CD14-positive monocyte (primary cell): ENCODE measurements around the gene ADAMTSL2. TPM values are rescaled to one million over a fixed set of nuclear protein-coding genes. Genes with fewer than 3 reads are reported as not detected.
A peak's percentile ranks its signal among the peaks of the same experiment; 100 is the strongest.

Experiments used
- DNase-seq, 3 donors: peaks; one replicate each; pipeline ENCODE4 v3.0.0-alpha.2; 2011 to 2022
- H2AFZ ChIP-seq: 2 replicates; pipeline ENCODE4 v1.6.0; 2012; ENCODE audit warnings: mild to moderate bottlenecking, low read depth, low read length, inconsistent platforms; ENCODE audit not compliant: insufficient read depth, poor library complexity, severe bottlenecking
- H3K27ac ChIP-seq, 2 donors: 1 replicate in 1 of 2; 2 replicates in 1 of 2; pipeline ENCODE4 v1.5.1; 2012 to 2013; ENCODE audit warnings: low read length in 2 of 2, control low read depth in 1 of 2, inconsistent platforms in 1 of 2, low read depth in 1 of 2, mild to moderate bottlenecking in 1 of 2
- H3K27me3 ChIP-seq, 2 donors: one replicate each; pipeline versions ENCODE4 v1.6.0 to v1.6.1; 2011 to 2013; ENCODE audit warnings: low read length in 2 of 2; ENCODE audit not compliant: control insufficient read depth in 2 of 2, insufficient read depth in 2 of 2
- H3K36me3 ChIP-seq, 2 donors: replicated peaks in 1 of 2; 1 replicate in 1 of 2; 2 replicates in 1 of 2; pipeline versions ENCODE4 v1.5.1 to v1.6.1; 2012 to 2013; ENCODE audit warnings: low read length in 2 of 2, control low read depth in 1 of 2, inconsistent platforms in 1 of 2, mild to moderate bottlenecking in 1 of 2; ENCODE audit not compliant: insufficient read depth in 2 of 2, control insufficient read depth in 1 of 2
- H3K4me1 ChIP-seq, 2 donors: 1 replicate in 1 of 2; 2 replicates in 1 of 2; pipeline versions ENCODE4 v1.5.1 to v1.6.1; 2012 to 2013; ENCODE audit warnings: low read length in 2 of 2, control low read depth in 1 of 2, inconsistent platforms in 1 of 2, mild to moderate bottlenecking in 1 of 2, moderate library complexity in 1 of 2; ENCODE audit not compliant: insufficient read depth in 2 of 2, control insufficient read depth in 1 of 2
- H3K4me2 ChIP-seq: replicated peaks from 2 replicates; pipeline ENCODE3; 2012; ENCODE audit warnings: low read length, moderate library complexity, mild to moderate bottlenecking; ENCODE audit not compliant: poor library complexity, severe bottlenecking; ENCODE audit errors: extremely low read depth
- H3K4me3 ChIP-seq, 3 experiments: fragments of 200-600 bp in 1 of 3; sonication (generic) in 1 of 3; replicated peaks in 1 of 3; 1 replicate in 2 of 3; 2 replicates in 1 of 3; pipeline ENCODE4 v1.5.1; 2011 to 2013; ENCODE audit warnings: low read length in 3 of 3, mild to moderate bottlenecking in 3 of 3, control low read depth in 2 of 3, low read depth in 2 of 3, inconsistent platforms in 1 of 3, moderate library complexity in 1 of 3
- H3K79me2 ChIP-seq: 2 replicates; pipeline ENCODE4 v1.6.0; 2012; ENCODE audit warnings: mild to moderate bottlenecking, control low read depth, inconsistent platforms, low read length, moderate library complexity; ENCODE audit not compliant: insufficient read depth
- H3K9ac ChIP-seq: 2 replicates; pipeline ENCODE4 v1.6.0; 2017; ENCODE audit warnings: low read length, mild to moderate bottlenecking; ENCODE audit not compliant: insufficient read depth, poor library complexity, severe bottlenecking
- H3K9me3 ChIP-seq, 2 donors: replicated peaks in 1 of 2; 1 replicate in 1 of 2; 2 replicates in 1 of 2; pipeline versions ENCODE4 v1.5.1 to v1.6.1; 2012 to 2013; ENCODE audit warnings: low read length in 2 of 2, control low read depth in 1 of 2; ENCODE audit not compliant: control insufficient read depth in 1 of 2, insufficient read depth in 1 of 2
- H4K20me1 ChIP-seq: 2 replicates; pipeline ENCODE4 v1.6.0; 2012; ENCODE audit warnings: mild to moderate bottlenecking, low read length, control low read depth, moderate library complexity; ENCODE audit not compliant: insufficient read depth
- H3K27ac Mint-ChIP-seq, 7 donors: one replicate each; pipeline ENCODE4 v1.8.0; 2020; ENCODE audit warnings: mild to moderate bottlenecking in 7 of 7, mixed read lengths in 7 of 7, moderate library complexity in 6 of 7, inconsistent platforms in 2 of 7
- H3K27me3 Mint-ChIP-seq, 3 donors: one replicate each; pipeline ENCODE4 v1.8.0; 2021 to 2022; ENCODE audit warnings: low read depth in 3 of 3, mild to moderate bottlenecking in 3 of 3, mixed read lengths in 3 of 3, moderate library complexity in 3 of 3, inconsistent platforms in 1 of 3
- H3K36me3 Mint-ChIP-seq, 2 donors: one replicate each; pipeline ENCODE4 v1.8.0; 2020; ENCODE audit warnings: mixed read lengths in 2 of 2, inconsistent platforms in 1 of 2, mild to moderate bottlenecking in 1 of 2
- H3K4me1 Mint-ChIP-seq: one replicate; pipeline ENCODE4 v1.8.0; 2020; ENCODE audit warnings: mild to moderate bottlenecking, mixed read lengths
- H3K4me3 Mint-ChIP-seq, 2 donors: one replicate each; pipeline ENCODE4 v1.8.0; 2020; ENCODE audit warnings: mild to moderate bottlenecking in 2 of 2, mixed read lengths in 2 of 2, moderate library complexity in 1 of 2
- H3K9me3 Mint-ChIP-seq, 7 donors: one replicate each; pipeline ENCODE4 v1.8.0; 2020 to 2022; ENCODE audit warnings: mixed read lengths in 7 of 7, mild to moderate bottlenecking in 6 of 7, moderate library complexity in 6 of 7, inconsistent platforms in 2 of 7
- WGBS: methylation state at CpG from one replicate; pipeline ENCODE4 v1.1.5; 2013; ENCODE audit warnings: missing lambda C conversion rate; ENCODE audit not compliant: insufficient coverage; 5-methylcytosine and 5-hydroxymethylcytosine counted together
- intact Hi-C, 2 donors: fragments of 100-400 bp; cut with micrococcal nuclease; formaldehyde crosslinking; loops; one replicate each; pipeline versions ENCODE4 v1.15.0 to v1.15.1; 2023
- polyA plus RNA-seq, 3 donors: library from polyadenylated mRNA; depleted of rRNA in 1 of 3; unstranded in 2 of 3; stranded (reverse) in 1 of 3; fragments of 300-500 nt in 2 of 3; fragments of >200 nt in 1 of 3; fragmentation: Illumina TruSeq in 2 of 3; gene quantifications; 1 replicate in 2 of 3; 2 replicates in 1 of 3; pipeline ENCODE4 v1.2.3, GENCODE V29; 2012 to 2021
- TF ChIP-seq, protein P1 (sequence below): fragments of 200-600 bp; IDR thresholded peaks from one replicate; pipeline ENCODE4 v1.8.0; 2022; ENCODE audit warnings: antibody characterized with exemption, mild to moderate bottlenecking

ADAMTSL2 gene
- polyA plus RNA-seq, 3 donors, result 0.08 TPM; not detected in 2

DNA sequence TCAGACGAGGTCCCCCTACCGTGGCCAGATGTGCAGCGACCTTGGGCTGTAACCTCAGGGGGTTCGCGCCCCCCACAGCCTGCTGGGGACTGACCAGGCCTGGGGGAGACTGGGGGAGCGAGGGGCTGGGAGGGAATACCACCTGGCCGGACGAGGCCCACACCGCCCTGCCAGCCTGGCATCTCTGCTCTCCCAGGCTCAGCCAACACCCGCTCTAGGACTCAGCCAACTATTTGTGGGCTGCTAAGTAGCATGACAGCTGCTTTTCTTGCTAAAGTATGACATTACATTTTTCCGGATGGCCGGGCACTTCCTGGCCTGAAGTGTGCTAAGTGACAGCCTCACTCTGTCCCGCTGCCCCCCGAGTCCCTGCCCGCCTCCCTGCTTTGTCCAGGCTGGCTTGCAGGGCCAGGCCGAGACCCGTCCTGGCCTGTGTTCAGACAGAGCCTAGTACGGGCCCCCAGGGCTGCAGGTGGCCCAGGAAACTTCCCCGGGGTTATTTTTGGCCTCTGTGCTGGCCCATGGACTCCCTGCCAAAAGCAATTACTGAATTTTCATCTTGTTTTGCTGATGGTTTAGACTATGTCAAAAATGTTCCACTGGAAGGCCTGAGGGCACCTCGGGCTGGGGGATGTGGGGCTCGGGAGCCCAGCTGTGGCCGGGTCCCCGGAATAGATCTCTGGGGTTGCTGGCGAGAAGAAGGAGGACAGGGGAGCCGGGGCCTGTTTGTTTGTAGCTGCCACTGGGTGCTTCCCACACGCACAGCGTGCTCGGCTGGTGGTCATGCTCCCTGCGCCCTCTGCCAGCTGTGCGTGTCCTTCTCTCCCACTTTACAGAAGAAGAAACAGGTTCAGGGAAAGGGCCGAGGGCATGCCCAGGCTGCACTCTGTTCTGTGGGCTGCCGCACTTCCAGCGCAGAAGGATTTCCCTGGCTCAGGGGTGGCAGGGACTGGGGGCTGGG, 42.2 kb upstream of the ADAMTSL2 start:
- H2AFZ ChIP-seq, result no peak overlapping the region
- no peaks in the 10 kb centered on the region for H3K36me3 ChIP-seq
- no peak overlapping the region for H3K4me3 Mint-ChIP-seq
- H3K27ac Mint-ChIP-seq, result no peak overlapping the region
- H3K4me1 Mint-ChIP-seq, result no peaks in the 10 kb centered on the region
- no peak overlapping the region for H3K27ac ChIP-seq
- H3K4me2 ChIP-seq, result no peak overlapping the region
- WGBS, result 89% methylated on average over 31 of the region's 33 CpGs
- H3K9me3 Mint-ChIP-seq, result no peaks in the 10 kb centered on the region
- no peaks in the 10 kb centered on the region for H3K27me3 ChIP-seq
- H3K79me2 ChIP-seq, result no peaks in the 10 kb centered on the region
- no peak for DNase-seq
- no peaks in the 10 kb centered on the region for H4K20me1 ChIP-seq
- intact Hi-C loops, result no loop called here
- H3K36me3 Mint-ChIP-seq, result no peaks in the 10 kb centered on the region
- peaks cover 3 to 6% (median 5%) of the 10 kb centered on the region in 3 donors for H3K27me3 Mint-ChIP-seq
- no peaks in the 10 kb centered on the region for H3K9me3 ChIP-seq
- no peak overlapping the region for H3K9ac ChIP-seq
- no peak overlapping the region for H3K4me3 ChIP-seq
- H3K4me1 ChIP-seq, result no peaks in the 10 kb centered on the region
- TF ChIP-seq, protein P1, sequence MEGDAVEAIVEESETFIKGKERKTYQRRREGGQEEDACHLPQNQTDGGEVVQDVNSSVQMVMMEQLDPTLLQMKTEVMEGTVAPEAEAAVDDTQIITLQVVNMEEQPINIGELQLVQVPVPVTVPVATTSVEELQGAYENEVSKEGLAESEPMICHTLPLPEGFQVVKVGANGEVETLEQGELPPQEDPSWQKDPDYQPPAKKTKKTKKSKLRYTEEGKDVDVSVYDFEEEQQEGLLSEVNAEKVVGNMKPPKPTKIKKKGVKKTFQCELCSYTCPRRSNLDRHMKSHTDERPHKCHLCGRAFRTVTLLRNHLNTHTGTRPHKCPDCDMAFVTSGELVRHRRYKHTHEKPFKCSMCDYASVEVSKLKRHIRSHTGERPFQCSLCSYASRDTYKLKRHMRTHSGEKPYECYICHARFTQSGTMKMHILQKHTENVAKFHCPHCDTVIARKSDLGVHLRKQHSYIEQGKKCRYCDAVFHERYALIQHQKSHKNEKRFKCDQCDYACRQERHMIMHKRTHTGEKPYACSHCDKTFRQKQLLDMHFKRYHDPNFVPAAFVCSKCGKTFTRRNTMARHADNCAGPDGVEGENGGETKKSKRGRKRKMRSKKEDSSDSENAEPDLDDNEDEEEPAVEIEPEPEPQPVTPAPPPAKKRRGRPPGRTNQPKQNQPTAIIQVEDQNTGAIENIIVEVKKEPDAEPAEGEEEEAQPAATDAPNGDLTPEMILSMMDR, result no peak

DNA sequence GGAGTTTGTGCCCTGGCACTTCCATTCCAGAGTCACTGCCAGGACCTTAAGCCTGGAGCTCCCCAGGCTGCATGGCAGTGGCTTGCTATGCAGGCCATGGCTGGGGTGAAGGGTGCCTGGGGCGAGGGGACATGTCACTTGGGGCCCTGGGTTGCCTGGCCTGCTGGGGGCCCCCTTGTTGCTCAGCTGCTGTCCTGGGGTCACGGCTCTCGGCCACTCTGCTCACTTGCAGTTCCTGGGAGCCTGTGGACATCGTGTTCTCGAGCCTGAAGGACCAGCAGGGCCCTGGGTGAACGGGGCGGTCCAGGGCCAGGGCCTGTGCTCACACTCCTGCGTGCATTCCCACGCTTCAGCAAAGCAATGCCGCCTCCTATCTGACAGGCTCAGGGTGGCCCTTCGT, 41.1 kb upstream of the ADAMTSL2 start:
- 85% methylated on average over 11 of the region's 11 CpGs for WGBS
- H3K4me1 Mint-ChIP-seq, result no peaks in the 10 kb centered on the region

More for the DNA sequence above, 41.1 kb upstream of the ADAMTSL2 start:
- DNase-seq, result no peak
- no peak overlapping the region for H3K4me3 ChIP-seq
- no peak overlapping the region for H3K27ac ChIP-seq
- H3K79me2 ChIP-seq, result no peaks in the 10 kb centered on the region
- H3K4me2 ChIP-seq, result no peak overlapping the region
- H4K20me1 ChIP-seq, result no peaks in the 10 kb centered on the region
- H3K9ac ChIP-seq, result no peak overlapping the region
- TF ChIP-seq, protein P1, result no peak
- no peaks in the 10 kb centered on the region for H3K27me3 ChIP-seq
- Mint-ChIP-seq H3K9me3 (peaks cover 0 to 3% (median 0%) of the 10 kb centered on the region in 7 donors), H3K36me3 (no peaks in the 10 kb centered on the region), H3K4me3 (no peak overlapping the region), H3K27ac (peak overlapping the region in 1 of 7 donors; percentile 10), H3K27me3 (peaks cover 2 to 9% (median 3%) of the 10 kb centered on the region in 3 donors)
- no peaks in the 10 kb centered on the region for H3K4me1 ChIP-seq
- intact Hi-C loops, result no loop called here
- no peaks in the 10 kb centered on the region for H3K9me3 ChIP-seq
- no peak overlapping the region for H2AFZ ChIP-seq
- H3K36me3 ChIP-seq, result no peaks in the 10 kb centered on the region
